ENCODE data around the gene CENPVL3. TPM values are rescaled to one million over a fixed set of nuclear protein-coding genes. Genes with fewer than 3 reads are reported as not detected.
A peak's percentile ranks its signal among the peaks of the same experiment; 100 is the strongest.

Gene CENPVL3
- total RNA-seq, 6 donors from 2014 or later = not detected

GRCh38 chrX:51614353-51615012 lies 4.2 kb downstream of the CENPVL3 start:
- ATAC-seq (ENCODE audit: low FRiP score in 2 of 2) (no peak), DNase-seq (no peak)
- TF ChIP-seq POLR2AphosphoS5 (IDR thresholded peaks at IDR 0.05) = no peak
- TF ChIP-seq CTCF (IDR thresholded peaks at IDR 0.05) = peak; percentile 13 to 35 (median 26)
- H3K4me3 ChIP-seq = no peak overlapping the region
- peaks cover 0 to 5% (median 0%) of the 10 kb centered on the region in 4 donors for H3K4me1 ChIP-seq
- H3K27me3 ChIP-seq = peaks cover 0 to 5% (median 0%) of the 10 kb centered on the region in 4 donors
- H3K27ac ChIP-seq = no peak overlapping the region
- no peaks in the 10 kb centered on the region for H3K36me3 ChIP-seq
- H3K9me3 ChIP-seq = no peaks in the 10 kb centered on the region
- 12 to 14% methylated on average over 6 to 7 of the region's 7 CpGs for WGBS, 2 donors

- Histone ChIP-seq H3K4me3 (no peak overlapping the region), H3K27me3 (no peaks in the 10 kb centered on the region), H3K4me1 (no peaks in the 10 kb centered on the region), H3K36me3 (no peaks in the 10 kb centered on the region), H3K9me3 (no peaks in the 10 kb centered on the region), H3K27ac (no peak overlapping the region)
- TF ChIP-seq CTCF (IDR thresholded peaks at IDR 0.05) (no peak), POLR2A (IDR thresholded peaks at IDR 0.05) (no peak), EP300 (IDR thresholded peaks at IDR 0.05) (no peak), POLR2AphosphoS5 (IDR thresholded peaks at IDR 0.05) (no peak)
- 48 to 63% methylated on average over 1 to 2 of the region's 2 CpGs for WGBS, 2 donors
- ATAC-seq (ENCODE audit: low FRiP score in 2 of 2) = no peak
- DNase-seq = no peak
Observed at GRCh38 chrX:51608766-51609165, 9.9 kb downstream of the CENPVL3 start.

GRCh38 chrX:51608126-51608525 lies 10.6 kb downstream of the CENPVL3 start:
- no peak for DNase-seq
- Histone ChIP-seq H3K4me3 (no peak overlapping the region), H3K27ac (no peak overlapping the region), H3K9me3 (no peaks in the 10 kb centered on the region), H3K27me3 (no peaks in the 10 kb centered on the region), H3K4me1 (no peaks in the 10 kb centered on the region), H3K36me3 (no peaks in the 10 kb centered on the region)
- TF ChIP-seq POLR2A (IDR thresholded peaks at IDR 0.05) = no peak
- no peak for TF ChIP-seq POLR2AphosphoS5 (IDR thresholded peaks at IDR 0.05)
- no peak for TF ChIP-seq EP300 (IDR thresholded peaks at IDR 0.05)
- TF ChIP-seq CTCF (IDR thresholded peaks at IDR 0.05) = no peak
- WGBS, 2 donors = 48 to 70% methylated on average over 1 of the region's 1 CpG
- ATAC-seq (ENCODE audit: low FRiP score in 2 of 2) = peak in 1 of 2 donors; percentile 54

- no peak for ATAC-seq (ENCODE audit: low FRiP score in 2 of 2)
- no peak overlapping the region for H3K4me3 ChIP-seq
- no peaks in the 10 kb centered on the region for H3K9me3 ChIP-seq
- 54 to 100% methylated on average over 1 to 2 of the region's 2 CpGs for WGBS, 2 donors
- H3K36me3 ChIP-seq = no peaks in the 10 kb centered on the region
- H3K4me1 ChIP-seq = no peaks in the 10 kb centered on the region
- TF ChIP-seq EP300 (IDR thresholded peaks at IDR 0.05) (no peak), POLR2AphosphoS5 (IDR thresholded peaks at IDR 0.05) (no peak), POLR2A (IDR thresholded peaks at IDR 0.05) (no peak), CTCF (IDR thresholded peaks at IDR 0.05) (no peak)
- DNase-seq = no peak
- no peaks in the 10 kb centered on the region for H3K27me3 ChIP-seq
- no peak overlapping the region for H3K27ac ChIP-seq
Observed at GRCh38 chrX:51606446-51606845, 12.3 kb downstream of the CENPVL3 start.

GRCh38 chrX:51598899-51599298 lies 19.8 kb downstream of the CENPVL3 start:
- H3K36me3 ChIP-seq = no peaks in the 10 kb centered on the region
- H3K4me1 ChIP-seq = no peaks in the 10 kb centered on the region
- no peaks in the 10 kb centered on the region for H3K27me3 ChIP-seq
- TF ChIP-seq POLR2A (IDR thresholded peaks at IDR 0.05) = no peak
- TF ChIP-seq EP300 (IDR thresholded peaks at IDR 0.05) = no peak
- TF ChIP-seq CTCF (IDR thresholded peaks at IDR 0.05) = no peak
- TF ChIP-seq POLR2AphosphoS5 (IDR thresholded peaks at IDR 0.05) = no peak
- 52 to 53% methylated on average over 5 to 7 of the region's 7 CpGs for WGBS, 2 donors
- no peaks in the 10 kb centered on the region for H3K9me3 ChIP-seq
- H3K4me3 ChIP-seq = no peak overlapping the region
- ATAC-seq (ENCODE audit: low FRiP score in 2 of 2) (no peak), DNase-seq (no peak)
- no peak overlapping the region for H3K27ac ChIP-seq
